ENCODE results near the gene GTPBP2.

DNA sequence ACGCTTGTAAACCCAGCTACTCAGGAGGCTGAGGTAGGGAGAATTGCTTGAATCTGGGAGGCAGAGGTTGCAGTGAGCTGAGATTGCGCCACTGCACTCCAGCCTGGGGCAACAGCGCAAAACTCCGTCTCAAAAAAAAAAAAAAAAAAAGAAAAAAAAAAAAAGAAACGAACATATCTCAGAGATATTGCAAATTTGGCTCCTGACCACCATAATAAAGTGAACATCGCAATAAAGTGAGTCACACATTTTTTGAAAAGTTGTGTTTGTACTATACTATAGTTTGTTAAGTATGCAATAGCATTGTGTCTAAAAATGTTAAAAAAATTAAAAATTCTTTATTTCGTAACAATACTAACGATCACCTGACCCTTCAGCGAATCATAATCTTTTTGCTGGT, 29.1 kb upstream of the GTPBP2 start:
- TF ChIP-seq YY1 (IDR thresholded peaks at IDR 0.05; ENCODE audit: insufficient read depth, insufficient read length) (no peak), ZNF274 (IDR thresholded peaks at IDR 0.05; ENCODE audit: low read depth, low read length) (no peak)
